OCI-LY3 (cell line): ENCODE results near the gene CACNA1B.
"Not testable (repeated sequence)": the region's sequence is repeated elsewhere in the genome, so short reads cannot be mapped to it uniquely, and the experiment has no call there.

Experiments used
- H2AFZ ChIP-seq: fragments of 200-600, 300-600 bp; shearing (Covaris generic); 2 replicates; pipeline ENCODE4 v1.6.0; 2014; ENCODE audit warnings: antibody characterized with exemption, low read depth, low read length
- H3K27ac ChIP-seq: fragments of 200-600, 300-600 bp; sonication (generic); 2 replicates; pipeline ENCODE4 v1.5.1; 2014; ENCODE audit warnings: mild to moderate bottlenecking, low read length, moderate library complexity, mixed read lengths
- H3K27me3 ChIP-seq: fragments of 200-600, 300-600 bp; sonication (generic); 2 replicates; pipeline ENCODE4 v1.6.1; 2014; ENCODE audit warnings: low read depth, low read length, mixed read lengths
- H3K36me3 ChIP-seq: fragments of 200-600, 300-600 bp; sonication (generic); replicated peaks from 2 replicates; pipeline ENCODE3; 2014; ENCODE audit warnings: low read depth, low read length, mixed read lengths
- H3K4me1 ChIP-seq: fragments of 300-600, 200-600 bp; sonication (generic); 2 replicates; pipeline ENCODE4 v1.6.1; 2014; ENCODE audit warnings: low read length, mixed read lengths
- H3K4me2 ChIP-seq: fragments of 200-600, 300-600 bp; sonication (generic); 2 replicates; pipeline ENCODE4 v1.6.1; 2014; ENCODE audit warnings: low read length, mixed read lengths
- H3K4me3 ChIP-seq: fragments of 300-600, 200-600 bp; sonication (generic); 2 replicates; pipeline ENCODE4 v1.5.1; 2014; ENCODE audit warnings: antibody characterized with exemption, mild to moderate bottlenecking, low read length, moderate library complexity
- H3K79me2 ChIP-seq: fragments of 300-600, 200-600 bp; shearing (Covaris generic); 2 replicates; pipeline ENCODE4 v1.6.1; 2014; ENCODE audit warnings: mild to moderate bottlenecking, low read length, mixed read lengths
- H3K9ac ChIP-seq: fragments of 300-600, 200-600 bp; shearing (Covaris generic); 2 replicates; pipeline ENCODE4 v1.6.0; 2014; ENCODE audit warnings: mild to moderate bottlenecking, low read length, moderate library complexity
- H3K9me3 ChIP-seq: fragments of 200-600, 300-600 bp; shearing (Covaris generic); 2 replicates; pipeline ENCODE4 v1.6.1; 2014; ENCODE audit warnings: low read length, mixed read lengths; ENCODE audit not compliant: insufficient read depth
- H4K20me1 ChIP-seq: fragments of 200-600, 300-600 bp; sonication (generic); 2 replicates; pipeline ENCODE4 v1.6.1; 2016; ENCODE audit warnings: low read length, mixed read lengths; ENCODE audit not compliant: insufficient read depth
- EZH2phosphoT487 ChIP-seq: fragments of 200-600 bp; shearing (Covaris generic); IDR thresholded peaks from 2 replicates; pipeline ENCODE4 v1.6.1; 2018; ENCODE audit warnings: antibody characterized with exemption, mixed run types, low read depth
- TF ChIP-seq, protein P1 (sequence below): fragments of 200-600, 300-600 bp; sonication (generic); IDR thresholded peaks from 2 replicates; pipeline ENCODE4 v1.5.1; 2014; ENCODE audit warnings: antibody characterized with exemption, low read length, low read depth

The CACNA1B gene

DNA sequence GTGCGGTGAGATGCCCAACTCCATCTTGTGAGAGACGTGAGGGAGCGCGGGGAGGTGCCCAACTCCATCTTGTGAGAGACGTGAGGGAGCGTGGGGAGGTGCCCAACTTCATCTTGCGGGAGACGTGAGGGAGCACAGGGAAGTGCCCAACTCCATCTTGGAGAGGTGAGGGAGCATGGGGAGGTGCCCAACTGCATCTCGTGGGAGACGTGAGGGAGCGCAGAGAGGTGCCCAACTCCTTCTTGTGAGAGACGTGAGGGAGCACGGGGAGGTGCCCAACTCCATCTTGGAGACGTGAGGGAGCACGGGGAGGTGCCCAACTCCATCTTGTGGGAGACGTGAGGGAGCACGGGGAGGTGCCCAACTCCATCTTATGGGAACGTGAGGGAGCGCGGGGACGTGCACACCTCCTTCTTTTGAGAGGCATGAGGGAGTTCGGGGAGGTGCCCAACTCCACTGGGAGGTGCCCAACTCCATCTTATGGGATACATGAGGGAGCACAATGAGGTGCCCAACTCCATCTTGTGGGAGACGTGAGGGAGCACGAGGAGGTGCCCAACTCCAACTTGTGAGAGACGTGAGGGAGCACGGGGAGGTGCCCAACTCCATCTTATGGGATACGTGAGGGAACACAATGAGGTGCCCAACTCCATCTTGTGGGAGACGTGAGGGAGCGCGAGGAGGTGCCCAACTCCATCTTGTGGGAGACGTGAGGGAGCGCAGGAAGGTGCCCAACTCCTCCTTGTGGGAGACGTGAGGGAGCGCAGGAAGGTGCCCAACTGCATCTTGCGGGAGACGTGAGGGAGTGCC is 235.4 kb downstream of the CACNA1B start:
- Histone ChIP-seq H3K9me3 (no peaks in the 10 kb centered on the region), H3K4me2 (no peak overlapping the region), H3K27me3 (no peaks in the 10 kb centered on the region), H3K79me2 (no peaks in the 10 kb centered on the region), H2AFZ (no peak overlapping the region), H3K27ac (no peak overlapping the region), H3K9ac (no peak overlapping the region), H3K4me1 (no peaks in the 10 kb centered on the region), H3K36me3 (peaks cover 38% of the 10 kb centered on the region), H3K4me3 (no peak overlapping the region), H4K20me1 (no peaks in the 10 kb centered on the region)
- TF ChIP-seq, protein P1, sequence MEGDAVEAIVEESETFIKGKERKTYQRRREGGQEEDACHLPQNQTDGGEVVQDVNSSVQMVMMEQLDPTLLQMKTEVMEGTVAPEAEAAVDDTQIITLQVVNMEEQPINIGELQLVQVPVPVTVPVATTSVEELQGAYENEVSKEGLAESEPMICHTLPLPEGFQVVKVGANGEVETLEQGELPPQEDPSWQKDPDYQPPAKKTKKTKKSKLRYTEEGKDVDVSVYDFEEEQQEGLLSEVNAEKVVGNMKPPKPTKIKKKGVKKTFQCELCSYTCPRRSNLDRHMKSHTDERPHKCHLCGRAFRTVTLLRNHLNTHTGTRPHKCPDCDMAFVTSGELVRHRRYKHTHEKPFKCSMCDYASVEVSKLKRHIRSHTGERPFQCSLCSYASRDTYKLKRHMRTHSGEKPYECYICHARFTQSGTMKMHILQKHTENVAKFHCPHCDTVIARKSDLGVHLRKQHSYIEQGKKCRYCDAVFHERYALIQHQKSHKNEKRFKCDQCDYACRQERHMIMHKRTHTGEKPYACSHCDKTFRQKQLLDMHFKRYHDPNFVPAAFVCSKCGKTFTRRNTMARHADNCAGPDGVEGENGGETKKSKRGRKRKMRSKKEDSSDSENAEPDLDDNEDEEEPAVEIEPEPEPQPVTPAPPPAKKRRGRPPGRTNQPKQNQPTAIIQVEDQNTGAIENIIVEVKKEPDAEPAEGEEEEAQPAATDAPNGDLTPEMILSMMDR = no peak
- no peak for TF ChIP-seq EZH2phosphoT487

DNA sequence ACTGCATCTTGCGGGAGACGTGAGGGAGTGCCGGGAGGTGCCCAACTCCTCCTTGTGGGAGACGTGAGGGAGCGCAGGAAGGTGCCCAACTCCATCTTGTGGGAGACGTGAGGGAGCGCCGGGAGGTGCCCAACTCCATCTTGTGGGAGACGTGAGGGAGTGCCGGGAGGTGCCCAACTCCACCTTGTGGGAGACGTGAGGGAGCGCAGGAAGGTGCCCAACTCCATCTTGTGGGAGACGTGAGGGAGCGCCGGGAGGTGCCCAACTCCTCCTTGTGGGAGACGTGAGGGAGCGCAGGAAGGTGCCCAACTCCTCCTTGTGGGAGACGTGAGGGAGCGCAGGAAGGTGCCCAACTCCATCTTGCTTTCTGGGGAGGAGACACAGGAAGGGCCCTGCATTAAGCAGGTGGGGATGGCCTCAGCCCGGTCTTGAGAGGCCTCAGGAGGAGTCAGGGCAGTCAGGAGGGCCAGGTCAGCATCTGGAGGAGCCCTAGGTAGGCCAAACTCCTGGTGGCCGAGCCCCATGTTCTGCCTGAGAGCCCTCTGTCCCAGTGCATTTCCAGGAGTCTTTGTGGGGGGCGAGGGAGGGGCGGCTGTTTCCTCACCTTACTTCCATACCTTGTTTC is 236.2 kb downstream of the CACNA1B start:
- H3K9ac ChIP-seq, H3K4me1 ChIP-seq, H3K4me3 ChIP-seq, H3K27me3 ChIP-seq, H2AFZ ChIP-seq, H4K20me1 ChIP-seq, H3K79me2 ChIP-seq, H3K9me3 ChIP-seq, H3K4me2 ChIP-seq, H3K27ac ChIP-seq: not testable (repeated sequence)
- peaks cover 38% of the 10 kb centered on the region for H3K36me3 ChIP-seq

DNA sequence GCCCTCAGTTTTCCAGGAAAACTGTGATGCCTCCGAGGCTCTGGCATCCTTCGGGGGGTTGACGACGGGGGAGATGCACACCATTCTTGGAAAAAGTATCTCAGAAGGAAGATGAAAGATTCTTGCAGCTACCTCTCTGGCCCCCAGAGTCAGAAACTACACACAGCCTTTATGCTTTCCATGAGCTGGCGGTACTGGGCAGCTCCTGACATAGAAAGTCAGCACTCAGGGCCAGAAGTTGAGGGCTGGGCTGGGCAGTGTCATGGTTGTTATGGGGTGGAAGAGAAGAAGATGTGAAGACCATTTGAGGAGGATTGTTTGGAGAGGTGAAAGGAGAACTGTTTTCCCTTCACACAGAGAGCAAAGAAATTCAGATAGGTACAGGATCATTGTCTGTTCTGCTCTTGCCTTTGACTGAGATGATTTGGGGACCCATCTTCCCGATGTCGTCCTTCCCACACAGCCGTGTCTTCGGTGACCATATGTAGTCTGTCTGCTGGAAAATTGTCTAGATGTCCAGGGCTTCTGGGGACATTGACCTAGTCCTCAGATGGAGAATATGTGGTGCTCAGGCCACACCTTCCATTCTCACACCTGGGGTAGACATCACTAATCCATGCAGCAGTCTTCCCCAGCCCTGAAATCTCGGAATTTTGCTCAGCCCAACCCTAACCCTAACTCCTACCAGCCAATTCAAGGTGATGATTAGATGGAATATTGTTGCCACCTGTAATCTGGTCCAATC is 237.1 kb downstream of the CACNA1B start:
- Histone ChIP-seq H3K4me3 (no peak overlapping the region), H3K79me2 (no peaks in the 10 kb centered on the region), H3K27ac (no peak overlapping the region), H3K9ac (no peak overlapping the region), H3K36me3 (peaks cover 34% of the 10 kb centered on the region), H2AFZ (no peak overlapping the region), H3K27me3 (no peaks in the 10 kb centered on the region), H4K20me1 (no peaks in the 10 kb centered on the region), H3K4me2 (no peak overlapping the region), H3K9me3 (no peaks in the 10 kb centered on the region), H3K4me1 (no peaks in the 10 kb centered on the region)
- TF ChIP-seq EZH2phosphoT487 = no peak
- TF ChIP-seq, protein P1 = no peak

GRCh38 chr9:138115506-138115905 is 237.9 kb downstream of the CACNA1B start:
- Histone ChIP-seq H3K27ac (no peak overlapping the region), H3K9me3 (no peaks in the 10 kb centered on the region), H3K79me2 (no peaks in the 10 kb centered on the region), H3K4me2 (no peak overlapping the region), H3K4me1 (no peaks in the 10 kb centered on the region), H3K4me3 (no peak overlapping the region), H4K20me1 (no peaks in the 10 kb centered on the region), H2AFZ (no peak overlapping the region), H3K9ac (no peak overlapping the region), H3K36me3 (peaks cover 34% of the 10 kb centered on the region), H3K27me3 (no peaks in the 10 kb centered on the region)
- TF ChIP-seq EZH2phosphoT487 = no peak
- TF ChIP-seq, protein P1 = no peak
